ENCODE results near the gene ZNF593.

The ZNF593 gene

DNA sequence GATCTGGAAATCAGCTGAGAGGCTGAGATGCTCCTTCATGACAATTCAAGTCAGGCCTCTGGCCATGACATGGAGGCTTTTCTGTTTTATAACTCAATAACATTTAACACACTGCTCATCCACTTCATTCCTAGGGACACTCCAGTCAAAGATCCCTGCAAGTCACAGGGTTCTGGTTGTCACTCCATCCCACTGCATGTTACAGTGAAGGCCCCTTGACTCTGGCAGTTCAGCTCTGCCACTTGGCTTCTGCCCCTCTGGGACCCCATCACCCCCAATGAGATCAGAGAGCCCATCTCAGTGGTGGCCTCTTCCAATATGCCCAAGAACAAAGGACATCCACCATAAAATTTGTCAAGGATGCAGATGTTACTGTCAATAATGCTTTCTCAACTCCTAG is 20.8 kb upstream of the ZNF593 start:
- no peak for DNase-seq (ENCODE audit: low spot score)

DNA sequence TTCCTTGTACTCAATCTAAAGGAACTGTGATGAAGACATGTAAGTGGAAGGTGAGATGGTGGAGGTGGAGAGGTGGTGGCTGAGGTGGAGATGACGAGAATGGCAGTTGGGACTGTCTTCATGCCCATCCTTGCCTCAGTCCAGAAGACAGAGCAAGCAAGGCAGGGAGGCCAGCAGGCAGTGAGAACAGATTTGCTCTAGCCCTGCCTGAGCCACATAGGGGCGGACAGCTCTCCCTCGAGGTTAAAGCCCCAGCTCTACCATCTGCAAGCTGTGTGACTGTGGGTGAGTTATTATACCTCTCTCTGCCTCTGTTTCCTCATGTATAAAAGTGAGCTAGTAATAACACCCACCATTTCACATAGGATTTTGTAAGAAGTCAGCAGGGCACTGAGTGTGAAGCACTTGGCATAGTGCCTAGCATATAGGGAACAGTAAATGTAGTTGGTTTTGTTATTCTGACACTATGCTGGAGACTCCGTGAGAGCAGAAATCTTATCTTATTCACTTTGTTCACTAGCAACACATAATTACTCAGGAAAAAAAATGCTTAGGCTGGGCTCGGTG is 15.7 kb upstream of the ZNF593 start:
- DNase-seq (ENCODE audit: low spot score): no peak

DNA sequence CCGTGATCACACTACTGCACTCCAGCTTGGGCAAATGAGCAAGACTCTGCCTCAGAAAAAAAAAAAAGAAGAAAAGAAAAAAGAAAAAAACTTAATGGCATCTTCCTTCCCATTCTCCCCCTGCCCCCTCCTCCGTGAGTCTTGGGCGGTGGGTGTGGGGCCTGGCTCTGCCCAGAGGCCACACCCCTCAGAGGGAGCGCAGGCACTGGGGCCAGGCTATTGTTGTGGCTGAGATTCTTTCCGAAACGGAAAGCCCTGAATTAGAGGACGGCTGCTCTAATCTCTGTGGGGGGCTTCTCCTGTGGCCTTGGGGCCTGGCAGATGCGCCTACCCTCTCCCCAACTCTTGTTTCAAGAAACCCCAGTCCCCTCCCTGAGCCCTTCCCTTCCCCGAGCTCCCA is 15.0 kb upstream of the ZNF593 start:
- DNase-seq (ENCODE audit: low spot score): no peak

DNA sequence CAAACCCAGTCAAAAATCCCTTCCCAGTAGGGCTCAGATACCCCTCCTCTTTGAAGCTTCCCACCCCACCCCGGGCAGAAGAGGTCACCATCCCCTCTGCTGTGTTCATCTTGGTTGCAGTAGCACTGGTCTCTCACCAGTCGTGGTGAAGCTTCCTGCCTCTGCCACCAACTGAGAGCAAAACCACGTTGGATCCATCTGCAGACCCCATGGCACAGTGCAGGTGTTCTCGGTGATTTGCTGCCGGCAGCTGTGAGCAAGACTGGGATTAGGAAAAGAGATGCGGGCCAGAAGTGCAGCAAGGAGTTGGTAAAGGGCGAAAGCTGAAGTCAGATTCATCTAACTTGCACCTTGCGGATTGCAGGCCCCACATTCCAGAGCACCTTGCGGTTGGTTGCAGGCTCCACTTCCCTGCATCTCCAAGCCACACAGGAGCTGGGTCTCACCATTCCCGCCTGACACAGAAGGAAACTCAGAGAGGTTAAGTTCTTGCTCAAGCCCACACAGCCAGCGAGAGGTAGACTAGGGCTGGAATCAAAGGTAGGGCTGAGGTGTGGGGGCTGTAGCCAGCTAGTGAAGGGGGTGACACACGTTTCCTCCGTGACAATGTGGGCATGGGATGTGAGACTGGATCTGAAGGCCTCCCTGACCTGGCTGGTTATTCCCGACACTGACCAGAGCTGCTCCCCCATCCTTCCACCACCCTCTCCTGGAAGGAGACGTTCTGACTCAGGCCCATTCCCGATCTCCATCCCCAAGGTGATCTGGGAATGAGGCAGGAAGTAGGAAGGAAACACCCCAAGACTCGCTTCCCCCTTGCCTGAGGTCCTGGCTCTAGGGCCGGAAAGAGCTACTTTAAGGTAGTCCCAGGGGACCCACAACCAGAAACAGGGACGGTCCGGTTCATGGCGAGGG is 14.1 kb upstream of the ZNF593 start:
- DNase-seq (ENCODE audit: low spot score): no peak

DNA sequence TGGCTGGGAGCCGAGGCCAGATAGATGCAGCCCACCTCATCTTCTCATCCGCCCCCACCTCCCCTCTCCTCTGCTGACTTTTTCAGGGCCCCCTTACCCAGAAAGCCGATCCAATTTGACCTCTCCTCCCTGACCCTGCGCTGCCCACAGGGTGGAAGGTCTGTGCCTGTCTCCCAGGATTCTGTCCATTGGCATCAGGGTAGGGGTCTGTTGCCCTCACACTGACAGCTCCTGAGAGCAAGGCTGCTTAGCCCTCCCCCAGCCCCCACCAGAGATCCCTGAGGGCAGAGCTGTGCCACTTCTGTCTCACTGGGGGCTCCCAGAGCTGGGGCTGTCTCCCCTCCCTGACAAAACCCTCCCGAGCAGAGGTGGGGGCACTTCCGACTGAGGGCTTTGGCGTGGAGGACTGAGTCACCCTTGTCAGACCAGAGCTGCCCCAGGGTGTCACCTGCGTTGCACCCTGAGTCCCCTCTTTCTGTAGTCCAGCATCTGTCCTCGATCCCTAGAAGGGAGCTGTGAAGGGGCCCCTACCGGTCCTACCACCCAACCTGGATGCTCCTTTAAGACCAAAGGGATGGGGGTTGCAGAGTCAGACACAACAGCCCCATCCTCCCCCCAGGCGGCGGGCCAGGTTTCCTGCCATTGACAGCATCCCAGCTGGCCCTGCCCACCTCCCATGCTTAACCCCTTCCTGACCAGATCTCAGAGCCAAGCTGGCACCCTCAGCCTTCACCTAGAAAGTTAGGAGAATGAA is 13.2 kb upstream of the ZNF593 start:
- DNase-seq (ENCODE audit: low spot score): peak; percentile 24

DNA sequence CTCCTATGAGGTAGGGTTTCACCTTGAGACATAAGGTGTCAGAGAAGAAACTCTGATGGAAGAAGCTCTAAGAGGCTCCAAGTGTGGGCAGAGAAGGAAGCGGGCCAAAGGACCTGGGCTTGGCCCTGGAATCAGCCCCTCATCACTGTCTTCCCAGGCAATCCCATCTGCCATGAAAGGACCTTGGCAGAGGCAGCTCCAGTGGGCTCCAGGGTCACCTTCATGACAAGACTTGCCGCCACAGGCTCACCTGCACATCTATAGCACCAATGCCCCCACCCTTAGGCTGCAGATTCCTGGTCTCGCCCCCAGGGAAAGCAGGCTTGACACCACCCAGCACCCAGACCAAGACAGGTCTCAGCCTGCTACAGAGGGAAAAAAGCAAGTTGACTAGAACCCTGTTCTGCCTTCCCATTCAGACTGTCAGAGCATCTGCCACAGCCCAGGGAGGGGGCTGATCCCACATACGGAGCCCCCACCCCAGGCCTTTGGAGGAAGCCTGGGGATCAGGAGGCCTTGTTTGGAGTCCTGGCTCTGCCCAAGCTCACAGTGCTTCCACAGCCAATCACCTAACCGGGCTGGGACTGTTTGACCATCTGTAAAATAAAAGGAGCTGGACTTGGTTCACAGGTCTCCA is 11.3 kb upstream of the ZNF593 start:
- no peak for DNase-seq (ENCODE audit: low spot score)

DNA sequence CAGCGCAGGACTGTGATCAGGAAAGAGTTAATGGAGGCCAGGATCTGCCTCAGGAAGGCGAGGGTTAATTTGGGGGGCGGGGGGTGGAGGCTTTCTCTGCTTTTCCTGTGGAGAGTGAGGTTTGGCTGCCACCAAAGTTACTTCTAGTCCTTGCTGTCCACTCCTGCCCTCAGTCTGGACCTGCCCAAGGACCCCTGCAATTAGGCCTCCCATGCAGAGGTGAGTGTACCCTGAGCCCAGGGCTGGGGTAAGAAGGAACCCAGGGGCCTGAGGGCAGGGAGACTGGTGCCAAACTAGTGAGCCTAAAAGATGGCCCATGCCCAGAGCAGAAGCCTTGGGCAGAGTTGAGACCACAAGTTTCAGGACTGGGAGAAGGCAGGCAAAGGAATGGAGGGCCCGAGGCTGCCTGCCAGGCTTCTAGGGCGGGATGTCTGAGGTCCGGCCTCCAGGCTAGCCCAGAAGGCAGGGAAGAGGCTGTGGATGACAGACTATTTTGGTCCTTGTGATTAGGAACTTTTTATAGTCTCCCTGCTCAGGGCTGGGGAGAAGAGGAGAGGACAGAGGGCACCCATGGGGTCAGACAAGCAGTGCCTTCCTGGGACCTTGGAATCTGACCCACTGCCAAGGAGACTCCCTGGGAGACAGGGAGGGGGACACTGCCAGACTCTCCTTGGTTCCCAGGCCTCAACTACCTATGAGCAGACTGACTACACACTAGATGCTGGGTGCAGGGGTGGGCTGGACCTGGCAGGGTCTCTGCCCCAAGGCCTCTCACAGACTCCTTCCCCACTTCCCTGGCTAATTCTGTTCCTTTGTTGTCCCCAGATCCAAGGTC is 10.6 kb upstream of the ZNF593 start, which contains the start of gene FAM110D:
Gene FAM110D (plus strand): TSS at position 172 of the 835 bp plus-strand sequence. CDS start 2,213 bp downstream, outside the sequence.
- no peak for DNase-seq (ENCODE audit: low spot score)

DNA sequence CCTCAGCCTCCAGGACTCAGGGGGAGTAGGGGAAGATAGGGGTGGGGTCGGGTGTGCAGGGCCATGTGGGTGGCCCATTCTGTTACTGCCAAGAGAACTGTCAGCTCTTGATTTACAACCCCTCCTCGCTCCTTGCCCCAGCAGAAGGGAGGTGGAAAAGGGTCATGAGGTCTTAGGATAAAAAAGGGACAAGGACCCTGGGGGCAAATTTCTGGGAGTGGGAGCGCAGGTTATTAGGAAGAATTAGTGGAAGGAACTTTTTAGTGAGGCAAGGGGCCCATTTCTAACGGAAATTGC is 10.0 kb upstream of the ZNF593 start:
- DNase-seq (ENCODE audit: low spot score): no peak

DNA sequence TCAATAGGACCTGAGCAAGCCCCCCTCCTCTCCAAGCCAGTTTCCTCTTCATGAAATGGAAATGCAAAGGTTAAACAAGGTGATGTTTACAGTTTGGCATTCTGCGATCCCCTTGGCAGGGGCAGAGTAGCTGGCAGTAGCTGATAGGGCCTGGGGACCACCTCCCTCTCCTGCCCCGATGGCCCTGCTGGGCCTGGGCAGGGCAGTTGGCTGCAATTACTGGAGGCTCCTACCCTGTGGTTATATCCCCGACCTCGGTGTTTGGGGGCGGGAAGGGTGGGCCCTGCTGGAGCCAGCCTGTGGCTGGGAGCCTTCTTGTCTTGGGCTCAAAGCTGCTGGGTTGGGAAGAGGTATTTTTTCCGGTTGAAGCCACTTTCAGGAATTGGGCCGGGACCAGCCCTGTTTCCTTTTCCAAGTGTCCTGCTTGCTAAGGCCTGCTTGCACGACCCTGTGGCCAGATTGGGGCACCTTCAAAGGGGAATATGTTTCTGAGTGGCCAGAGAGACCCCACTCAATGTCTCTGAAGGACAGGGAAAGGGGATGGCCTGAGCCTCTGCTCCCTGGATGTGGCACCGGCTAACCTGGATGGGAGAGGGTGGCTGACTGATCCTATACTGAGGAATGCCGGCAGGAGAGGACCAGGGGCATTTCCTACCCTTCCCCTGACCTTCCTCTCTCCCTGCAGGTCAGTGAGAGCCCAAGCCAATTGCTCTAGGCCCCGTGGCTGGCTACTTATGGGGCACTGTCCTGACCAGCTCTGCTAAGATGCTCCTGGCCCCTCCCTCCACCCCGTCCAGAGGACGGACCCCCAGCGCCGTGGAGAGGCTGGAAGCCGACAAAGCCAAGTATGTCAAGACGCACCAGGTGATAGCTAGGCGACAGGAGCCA is 8.9 kb upstream of the ZNF593 start:
- no peak for DNase-seq (ENCODE audit: low spot score)

DNA sequence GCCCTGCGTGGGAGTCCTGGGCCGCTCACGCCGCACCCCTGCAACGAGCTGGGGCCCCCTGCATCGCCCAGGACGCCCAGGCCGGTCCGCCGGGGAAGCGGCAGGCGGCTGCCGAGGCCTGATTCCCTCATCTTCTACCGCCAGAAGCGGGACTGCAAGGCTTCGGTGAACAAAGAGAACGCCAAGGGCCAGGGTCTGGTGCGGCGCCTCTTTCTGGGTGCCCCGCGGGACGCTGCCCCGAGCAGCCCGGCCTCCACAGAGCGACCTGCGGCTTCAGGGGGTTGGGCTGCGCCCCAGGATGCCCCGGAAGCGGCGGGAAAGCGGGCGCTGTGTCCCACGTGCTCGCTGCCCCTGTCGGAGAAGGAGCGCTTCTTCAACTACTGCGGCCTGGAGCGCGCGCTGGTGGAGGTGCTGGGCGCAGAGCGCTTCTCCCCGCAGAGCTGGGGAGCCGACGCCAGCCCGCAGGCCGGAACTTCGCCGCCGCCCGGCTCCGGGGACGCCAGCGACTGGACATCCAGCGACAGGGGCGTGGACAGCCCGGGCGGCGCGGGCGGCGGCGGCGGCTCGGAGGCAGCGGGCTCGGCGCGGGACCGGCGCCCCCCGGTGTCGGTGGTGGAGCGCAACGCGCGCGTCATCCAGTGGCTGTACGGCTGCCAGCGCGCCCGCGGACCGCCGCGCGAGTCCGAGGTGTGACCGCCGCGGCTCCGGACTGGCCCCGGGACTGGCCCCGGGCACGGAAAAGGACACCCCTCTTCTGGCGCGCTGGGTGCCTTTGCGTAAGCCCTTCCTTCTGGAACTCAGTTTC is 8.1 kb upstream of the ZNF593 start:
- DNase-seq (ENCODE audit: low spot score): no peak

DNA sequence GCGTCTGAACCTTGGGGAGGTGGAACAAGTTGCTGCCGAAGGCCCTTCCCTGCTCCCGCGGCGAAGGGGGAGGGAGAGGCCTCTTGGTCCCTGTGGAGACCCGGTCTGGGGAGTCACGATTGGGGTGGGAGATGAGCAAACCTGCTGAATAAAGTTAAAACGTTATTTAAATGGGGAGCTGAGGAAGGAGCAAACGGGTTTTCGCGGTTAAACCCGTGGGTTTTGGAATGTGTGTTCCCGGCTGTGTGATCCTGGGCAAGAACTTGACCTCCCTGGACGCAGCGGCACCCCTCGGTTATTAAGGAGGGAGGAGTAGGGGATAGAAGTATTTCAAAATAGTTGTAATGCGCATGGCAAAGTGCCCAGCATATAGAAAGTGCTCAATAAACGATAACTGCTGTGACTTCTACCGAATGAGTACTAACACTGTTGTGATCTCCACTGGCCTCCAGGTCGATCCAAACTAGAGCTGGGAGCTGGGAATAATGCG is 7.4 kb upstream of the ZNF593 start:
- no peak for DNase-seq (ENCODE audit: low spot score)

DNA sequence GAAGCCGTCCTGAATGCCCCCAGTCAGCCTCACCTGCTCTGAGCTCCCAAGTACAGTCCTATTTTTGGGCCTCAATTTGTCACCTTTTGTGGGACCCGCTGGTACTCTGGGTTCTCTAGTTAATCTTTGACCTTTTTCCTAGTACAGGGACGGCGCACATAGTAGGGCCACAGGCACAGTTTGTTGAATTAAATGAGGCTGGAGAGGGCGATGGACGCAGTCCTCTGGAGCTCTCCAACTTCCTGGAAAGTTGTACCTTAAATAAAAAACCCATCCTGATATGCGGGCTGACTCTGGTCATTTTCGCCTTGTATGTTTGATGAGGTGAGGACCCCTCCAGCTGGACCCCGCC is 6.0 kb upstream of the ZNF593 start:
- no peak for DNase-seq (ENCODE audit: low spot score)

DNA sequence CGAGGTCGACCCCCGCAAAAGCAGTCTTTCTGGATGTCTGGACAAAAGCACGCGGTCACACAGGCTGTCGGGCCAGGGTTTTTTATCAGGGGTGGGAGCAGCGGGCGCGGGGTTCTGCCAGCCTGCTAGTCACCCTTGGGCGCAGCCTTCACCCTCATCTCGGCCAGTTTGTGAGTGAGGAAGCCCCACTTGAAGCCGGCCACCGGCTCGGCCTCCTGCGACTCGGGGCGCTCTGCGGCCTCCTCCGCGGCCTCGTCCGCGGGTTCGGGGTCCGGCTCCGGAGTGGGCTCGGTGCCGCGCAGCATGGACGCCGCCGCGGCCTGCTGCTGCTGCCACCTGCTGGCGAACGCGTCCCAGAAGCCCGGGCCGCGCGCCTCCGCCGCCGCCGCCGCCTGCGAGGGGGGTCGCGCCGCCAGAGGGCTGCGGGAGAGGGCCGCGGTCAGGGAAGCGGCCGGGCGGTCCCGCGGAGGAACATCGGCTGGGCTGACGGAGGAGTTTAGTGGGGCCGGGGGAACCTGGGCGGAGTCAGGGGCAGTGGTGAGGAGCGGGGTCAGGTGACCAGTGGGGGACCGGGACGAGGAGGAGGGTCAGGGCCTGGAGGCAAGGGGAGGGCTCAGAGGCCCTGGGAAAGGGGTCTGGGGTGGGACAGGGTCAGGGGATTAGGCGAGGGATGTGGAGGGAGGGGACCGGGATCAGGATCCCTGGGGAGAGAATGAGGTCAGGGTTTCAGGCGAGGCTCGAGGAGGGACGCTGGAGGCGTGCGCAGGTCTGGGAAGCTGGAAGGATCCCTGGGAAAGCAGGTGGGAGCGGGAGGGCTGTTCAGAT is 5.5 kb upstream of the ZNF593 start:
- DNase-seq (ENCODE audit: low spot score): no peak

DNA sequence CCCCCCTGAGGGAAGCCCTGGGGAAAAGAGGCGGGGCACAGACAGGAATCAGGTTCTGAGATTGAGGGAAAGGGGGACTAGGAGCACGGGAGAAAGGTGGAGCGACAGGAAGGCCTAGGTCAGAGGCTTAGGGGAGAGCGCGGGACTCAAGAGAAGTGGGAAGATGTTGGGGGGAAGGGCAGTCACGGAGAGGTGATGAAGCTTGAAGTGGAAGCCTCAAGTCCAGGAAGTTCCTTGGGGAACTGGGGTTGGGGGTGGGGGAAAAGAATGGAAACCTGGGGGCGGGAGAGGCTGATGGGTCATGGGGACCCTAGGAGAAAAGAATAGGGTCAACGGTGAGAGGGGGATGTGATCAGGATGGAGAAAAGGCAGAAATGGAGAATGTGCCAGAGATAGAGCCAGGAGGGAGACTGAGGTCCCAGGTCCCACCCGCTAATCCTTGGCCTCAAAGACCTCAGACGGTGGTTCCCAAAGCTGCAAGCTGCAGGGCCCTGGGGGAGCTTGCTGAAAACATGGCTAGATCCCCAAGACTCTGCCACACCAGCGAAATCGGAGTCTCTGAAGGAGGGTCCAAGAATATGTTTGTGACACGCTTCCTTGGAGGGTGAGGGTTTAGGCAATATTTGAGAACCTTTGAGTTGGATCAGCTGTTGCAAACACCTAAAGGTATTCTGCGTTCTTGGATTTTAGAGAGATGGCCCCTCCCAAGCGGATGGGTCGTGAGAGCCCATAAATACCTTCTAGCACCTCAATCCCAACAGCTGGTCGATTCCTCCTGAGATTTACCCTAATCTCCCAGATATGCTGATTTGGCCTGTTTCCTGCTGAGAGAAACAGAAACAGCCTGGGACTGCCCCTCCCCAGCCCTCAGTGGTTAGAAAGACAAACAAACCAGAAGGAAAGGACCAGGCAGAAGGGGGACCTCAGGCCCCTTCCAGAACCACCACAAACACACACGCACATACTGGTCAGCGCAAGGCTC is 4.6 kb upstream of the ZNF593 start:
- no peak for DNase-seq (ENCODE audit: low spot score)

DNA sequence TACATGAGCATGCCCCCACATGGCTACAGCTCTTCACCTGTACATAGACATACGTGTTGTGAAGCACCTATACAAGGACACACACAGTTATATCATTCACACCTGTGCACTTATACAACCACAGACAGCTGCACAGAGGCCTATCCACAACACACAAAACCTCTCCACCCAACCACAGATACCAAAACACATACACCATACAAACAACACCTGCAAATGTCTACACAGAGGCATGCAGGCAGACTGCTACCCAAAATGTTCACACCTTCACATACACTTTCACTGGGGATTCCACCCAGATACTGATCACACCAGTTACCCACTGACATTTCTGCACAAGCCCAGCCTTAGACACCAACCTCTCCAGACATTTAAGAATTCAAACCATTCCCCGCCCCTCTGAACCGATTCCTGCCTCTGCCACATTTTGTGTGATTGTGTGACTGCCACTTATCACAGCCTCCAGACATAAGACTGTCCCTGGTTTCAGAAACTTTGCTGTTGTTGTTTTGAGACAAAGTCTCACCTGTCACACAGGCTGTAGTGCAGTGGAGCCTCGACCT is 2.9 kb upstream of the ZNF593 start:
- no peak for DNase-seq (ENCODE audit: low spot score)

DNA sequence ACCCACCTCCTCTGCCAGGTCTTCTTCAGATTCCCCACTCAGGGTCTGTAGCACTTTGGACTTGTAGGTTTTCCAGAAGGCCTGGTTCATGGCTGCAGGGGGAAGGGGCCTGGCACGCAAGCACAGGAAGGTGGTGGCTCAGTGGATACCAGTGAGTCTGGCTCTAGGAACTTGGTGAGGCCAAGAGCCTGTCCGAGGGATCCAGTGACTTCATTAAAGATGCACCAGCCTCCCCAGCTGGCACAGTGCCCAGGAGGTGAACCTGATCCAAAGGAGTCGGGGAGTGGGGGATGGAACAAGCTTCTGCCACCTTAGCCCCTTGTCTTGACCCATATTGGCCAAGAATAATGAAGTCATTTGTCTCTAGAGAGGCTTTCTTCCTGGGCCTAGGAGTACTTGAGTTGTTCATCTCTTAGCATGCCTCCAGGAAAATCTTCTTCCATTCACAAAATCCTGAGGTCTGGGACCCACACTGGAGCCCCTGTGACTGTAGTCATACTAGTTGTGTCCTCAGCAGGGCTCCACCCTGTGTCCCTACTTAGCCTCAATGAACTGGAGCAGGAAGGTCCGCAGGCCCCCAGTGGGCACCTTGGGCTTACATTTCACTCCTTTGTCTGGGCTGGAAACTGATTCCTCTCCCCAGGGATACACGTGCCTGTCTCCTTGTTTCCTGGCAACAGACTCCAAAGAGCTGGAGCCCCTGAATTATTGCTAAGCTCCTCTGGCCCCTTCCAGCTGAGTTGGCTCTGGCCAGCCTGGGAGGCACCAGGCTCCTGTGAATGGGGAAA is 1.1 kb upstream of the ZNF593 start, which contains the start of gene C1orf232:
Gene C1orf232 (minus strand): TSS at position 554 of the 788 bp plus-strand sequence. CDS start 464 bp downstream, at position 90.
- DNase-seq (ENCODE audit: low spot score): no peak

All from COLO829 (cell line).